GM19099 (cell line): ENCODE data around the gene VSIG10L.
A peak's percentile ranks its signal among the peaks of the same experiment; 100 is the strongest.

Experiments
- POLR2A ChIP-seq: IDR thresholded peaks from 3 replicates; pipeline ENCODE4 v1.6.1; 2011; ENCODE audit warnings: low read depth; ENCODE audit not compliant: insufficient read length; ENCODE audit errors: extremely low read depth

The VSIG10L gene

DNA sequence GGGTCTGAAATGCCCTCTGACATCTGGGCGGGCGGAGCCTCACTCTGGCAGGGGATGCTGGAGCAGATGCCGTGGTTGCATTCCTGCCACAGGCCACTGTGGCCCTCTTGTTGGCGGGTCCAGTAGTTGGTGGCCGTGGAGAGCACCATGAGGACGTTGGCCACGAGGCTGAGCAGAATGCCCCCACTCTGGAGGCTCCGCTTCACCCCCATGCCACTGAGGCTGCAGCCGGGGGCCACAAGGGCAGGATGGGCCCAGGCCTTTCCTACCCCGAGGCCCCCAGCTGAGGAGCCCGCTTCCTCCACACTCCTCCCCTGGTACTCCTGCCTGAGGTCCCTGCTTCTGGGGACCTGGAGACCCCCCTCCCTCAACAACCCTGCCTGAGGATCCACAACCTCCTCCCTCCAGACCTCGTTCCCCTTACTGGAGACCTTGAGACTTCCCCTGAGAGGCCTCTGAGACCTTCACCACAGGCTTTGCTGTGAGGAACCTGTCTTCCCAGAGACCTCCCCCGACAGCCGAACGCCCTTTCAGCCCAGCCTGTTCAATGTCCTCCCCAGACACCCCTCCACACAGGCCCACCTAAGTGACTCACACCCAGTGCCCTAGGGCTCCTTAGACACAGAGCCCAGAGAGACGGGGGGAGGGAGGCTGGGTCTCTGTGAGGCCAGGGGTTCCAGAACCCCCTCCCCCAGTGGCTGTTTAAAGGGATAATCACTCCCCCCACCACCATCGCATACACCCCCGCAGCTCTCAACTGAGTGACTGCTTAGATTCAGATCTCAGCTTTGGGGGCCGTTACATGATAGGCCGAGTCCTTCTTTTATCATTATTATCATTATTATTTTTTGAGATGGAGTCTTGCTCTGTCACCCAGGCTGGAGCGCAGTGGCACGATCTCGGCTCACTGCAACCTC, 26.7 kb upstream of the VSIG10L start, which contains the start of gene CLDND2:
TSS of gene CLDND2 (minus strand) at position 638 of the 917 bp plus-strand sequence. CDS start at position 212, 426 bp downstream.
- TF ChIP-seq POLR2A = no peak

DNA sequence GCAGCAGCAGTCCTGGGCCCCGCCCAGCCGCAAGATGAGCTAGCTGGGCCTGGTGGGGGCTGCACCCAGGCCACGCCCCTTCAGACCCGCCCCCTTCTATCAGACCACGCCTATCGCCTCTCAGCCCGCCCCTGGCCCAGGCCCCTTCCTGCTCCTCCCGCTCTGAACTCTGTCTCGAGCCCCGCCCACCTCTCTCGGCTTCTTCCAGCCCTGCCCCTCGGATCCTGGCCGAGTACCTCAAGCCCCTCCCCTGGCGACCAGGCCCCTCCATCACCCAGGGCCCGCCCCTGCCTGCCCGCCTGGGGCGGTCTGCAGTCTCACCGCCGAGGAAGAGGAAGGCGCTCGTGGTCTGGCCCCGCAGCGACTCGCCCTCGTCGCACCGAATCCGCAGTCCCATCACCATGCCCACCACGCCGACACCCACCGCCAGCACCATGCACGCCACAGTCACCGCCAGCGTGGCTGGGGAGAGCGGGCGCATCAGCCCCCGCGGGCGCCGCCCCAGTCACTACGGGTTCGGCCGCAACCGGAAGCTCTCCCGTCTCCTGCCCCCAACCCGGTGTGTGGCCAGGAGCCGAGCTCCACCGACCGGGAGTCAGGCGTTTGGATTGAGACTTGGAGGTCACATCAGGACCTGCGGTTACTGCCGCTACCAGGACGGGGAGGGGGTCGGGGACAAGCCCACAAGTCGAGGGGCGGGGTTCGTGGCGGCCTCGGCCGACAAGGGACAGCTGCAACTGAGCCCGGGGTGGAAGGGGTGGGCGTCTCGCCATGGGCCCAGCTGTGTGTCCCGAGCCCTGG, 25.8 kb upstream of the VSIG10L start:
- peak; percentile 57 for TF ChIP-seq POLR2A

DNA sequence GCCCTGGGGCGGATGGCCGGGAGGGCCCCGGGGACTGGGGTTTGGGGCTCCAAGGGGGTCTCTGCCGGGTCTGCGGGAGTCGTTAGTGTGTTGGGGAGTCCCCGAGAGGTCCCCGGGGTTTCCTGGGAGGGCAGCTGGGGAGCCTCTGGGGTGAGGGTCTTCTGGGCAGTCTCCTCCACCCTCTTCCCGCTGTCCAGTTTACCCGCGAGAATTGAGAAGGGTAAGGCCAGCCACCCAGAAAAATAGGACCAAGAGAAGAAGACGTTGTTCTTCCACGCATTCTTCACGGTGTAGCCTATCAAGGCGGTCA, 25.3 kb upstream of the VSIG10L start:
- no peak for TF ChIP-seq POLR2A

DNA sequence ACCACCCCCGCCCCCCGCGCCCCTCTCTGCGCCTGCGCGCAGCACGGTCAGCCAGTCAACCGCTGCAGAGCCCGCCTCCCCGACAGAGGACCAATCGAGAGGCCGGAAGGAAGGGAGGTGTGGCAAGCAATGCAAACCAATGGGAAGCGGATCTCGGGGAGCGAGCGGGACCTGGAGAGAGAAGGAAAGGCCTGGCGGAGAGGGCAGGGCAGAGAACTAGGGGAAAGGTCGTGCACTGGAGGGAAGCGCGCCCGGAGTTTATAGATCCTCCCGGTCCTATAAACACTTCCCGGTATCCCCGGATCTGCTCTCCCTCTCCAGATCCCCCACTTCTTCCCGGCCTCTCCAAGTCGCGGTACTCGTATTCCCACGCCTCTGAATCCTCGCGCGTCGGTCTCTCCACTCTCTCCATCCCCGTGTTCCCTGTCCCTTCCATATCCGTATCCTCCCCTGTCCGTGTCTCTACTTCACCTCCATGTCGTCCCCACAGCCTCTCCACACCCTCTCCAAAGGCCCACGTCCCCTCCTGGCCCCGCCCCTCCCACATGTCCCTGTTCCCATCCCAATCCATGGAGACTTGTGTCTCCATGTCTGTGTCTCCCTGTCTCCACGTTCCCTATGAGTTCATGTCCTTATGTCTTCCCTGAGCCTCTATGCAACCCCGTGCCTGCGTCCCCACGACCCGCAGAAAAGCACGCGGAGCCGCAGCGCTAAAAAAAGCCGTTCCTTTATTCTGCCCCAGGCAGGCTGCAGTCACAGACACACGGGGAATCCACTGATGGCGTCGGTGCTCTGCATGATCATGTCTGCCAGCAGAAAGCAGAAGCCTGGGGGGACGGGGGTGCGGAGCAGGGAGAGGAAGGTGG, 24.7 kb upstream of the VSIG10L start:
- TF ChIP-seq POLR2A = peak; percentile 62

DNA sequence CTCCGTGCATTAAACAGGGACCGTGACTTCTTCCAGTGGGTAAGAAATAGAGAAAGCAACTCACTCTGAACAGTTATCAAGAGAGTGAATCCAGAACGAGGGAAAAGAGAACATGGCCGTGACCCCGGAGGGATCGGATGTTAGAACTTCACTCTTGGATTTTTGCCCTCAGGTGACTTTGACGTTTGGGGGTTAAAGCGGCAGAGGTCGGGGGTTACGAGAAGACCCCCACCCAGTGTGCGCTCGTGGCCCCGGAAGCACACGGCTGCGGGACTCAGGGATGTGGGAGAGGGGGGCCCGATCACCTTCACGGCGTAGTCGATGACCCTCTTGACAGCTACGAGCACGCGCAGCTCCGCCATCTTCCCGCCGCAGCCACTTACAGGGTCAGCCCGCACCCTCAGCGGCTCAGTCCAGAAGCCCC, 24.0 kb upstream of the VSIG10L start, which contains the start of gene ETFB:
TSS of gene ETFB (minus strand) at position 424 of the 424 bp plus-strand sequence. CDS start at position 362, 62 bp downstream.
- peak; percentile 72 for TF ChIP-seq POLR2A

DNA sequence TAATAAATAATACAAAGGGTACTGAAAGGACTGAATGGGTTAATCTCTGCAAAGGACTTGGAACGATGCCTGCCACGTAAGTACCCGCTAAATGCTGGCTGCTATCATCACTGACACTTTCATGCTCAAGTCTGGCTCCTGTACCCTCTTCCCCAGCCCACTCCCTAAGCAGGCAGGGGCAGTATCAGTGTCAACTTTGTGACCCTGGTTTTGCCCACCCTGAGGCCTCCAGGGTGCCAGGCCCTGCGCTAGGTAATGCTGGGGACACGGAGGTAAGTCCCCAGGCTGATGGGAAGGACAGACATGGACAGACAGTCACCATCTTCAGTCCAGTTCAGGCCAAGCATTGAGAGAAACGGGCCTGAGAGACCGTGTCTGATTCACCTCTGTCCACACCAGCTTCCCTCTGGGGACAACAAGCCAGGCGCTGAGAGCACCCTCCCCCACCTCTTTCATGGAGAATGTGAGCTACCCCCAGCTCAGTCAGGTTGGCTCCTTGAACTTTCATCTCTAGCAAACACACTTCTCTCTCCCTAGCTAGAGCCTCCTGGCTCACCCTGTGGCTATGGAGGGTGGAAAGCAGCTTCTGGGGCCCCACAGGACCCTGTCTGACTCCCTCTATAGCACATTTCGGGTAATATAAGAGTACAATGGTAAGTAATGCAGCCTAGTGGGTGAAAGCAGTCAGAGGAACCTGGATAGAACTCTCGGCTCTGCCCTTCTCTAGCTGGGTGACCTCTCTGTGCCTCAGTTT, 23.4 kb upstream of the VSIG10L start:
- no peak for TF ChIP-seq POLR2A

DNA sequence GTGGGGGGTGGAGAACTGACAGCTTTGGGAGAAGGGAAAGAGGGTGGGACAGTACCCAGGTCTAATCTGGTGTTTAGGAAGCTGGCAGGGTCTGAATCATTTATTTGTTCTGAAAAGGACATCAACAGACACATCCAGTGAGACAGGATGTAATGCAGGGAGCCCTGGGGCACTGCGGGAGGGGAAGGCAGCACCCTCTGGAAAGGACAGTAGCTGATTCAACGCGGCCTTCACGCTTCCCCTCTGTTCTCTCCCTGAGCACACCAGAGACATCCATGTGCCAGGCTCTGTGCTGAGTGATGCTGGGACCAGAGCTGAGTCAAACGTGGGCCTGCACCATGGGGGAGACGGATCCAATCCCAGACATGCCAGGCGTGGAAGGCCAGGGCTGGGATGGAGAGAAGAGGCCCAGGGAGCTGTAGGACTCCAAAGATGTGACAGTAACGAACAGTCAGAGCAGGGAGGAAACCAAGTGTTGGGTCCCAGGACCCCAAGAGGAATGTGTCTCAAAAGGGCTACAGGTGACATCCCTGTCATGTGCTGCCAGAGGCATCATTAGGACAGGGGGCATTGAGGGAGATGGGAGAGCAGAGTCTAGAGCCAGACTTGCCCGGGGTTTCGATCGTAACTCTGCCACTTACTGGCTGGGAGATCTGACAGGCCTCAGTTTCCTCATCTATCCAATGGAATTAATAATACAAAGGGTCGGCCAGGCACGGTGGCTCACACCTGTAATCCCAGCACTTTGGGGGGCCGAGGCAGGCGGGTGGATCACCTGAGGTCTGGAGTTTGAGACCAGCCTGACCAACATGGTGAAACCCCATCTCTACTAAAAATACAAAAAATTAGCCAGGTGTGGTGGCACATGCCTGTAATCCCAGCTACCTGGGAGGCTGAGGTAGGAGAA, 22.5 kb upstream of the VSIG10L start:
- TF ChIP-seq POLR2A = no peak

DNA sequence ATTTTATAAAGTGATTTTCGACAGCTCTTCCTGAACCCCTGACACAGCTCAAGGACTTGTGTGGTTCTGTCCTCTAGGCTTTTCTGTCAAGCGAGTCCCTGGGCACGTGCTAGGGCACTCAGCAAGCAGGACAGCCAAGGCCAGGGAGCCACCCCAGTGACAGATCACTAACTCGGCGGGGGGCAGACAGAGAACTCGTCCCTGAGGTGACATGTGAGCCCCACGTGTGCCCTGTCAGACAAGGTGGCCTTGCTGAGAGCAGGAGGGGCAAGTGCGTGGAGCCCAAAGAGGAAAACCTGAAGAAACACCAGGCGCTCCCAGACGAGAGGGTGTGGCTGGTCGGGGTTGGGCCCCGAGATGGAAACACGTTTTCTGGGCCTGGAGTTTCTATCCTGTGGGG, 19.3 kb upstream of the VSIG10L start:
- no peak for TF ChIP-seq POLR2A

DNA sequence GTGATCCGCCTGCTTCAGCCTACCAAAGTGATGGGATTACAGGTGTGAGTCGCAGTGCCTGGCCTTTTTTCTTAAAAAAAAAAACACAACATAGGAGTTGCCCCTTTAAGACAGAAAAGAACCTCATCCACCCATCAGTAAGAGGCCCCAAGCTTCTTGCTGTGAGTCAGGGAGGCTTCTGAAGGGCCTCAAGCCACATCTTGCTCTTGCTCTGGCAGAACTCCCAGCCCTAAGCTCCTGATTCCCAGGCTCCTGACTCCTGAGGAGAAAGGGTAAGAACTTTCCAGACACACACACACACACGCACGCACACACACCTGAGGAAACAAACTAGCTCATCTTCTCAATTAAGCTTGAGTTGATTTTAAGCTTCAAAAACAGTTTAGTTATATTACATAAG, 17.4 kb upstream of the VSIG10L start:
- no peak for TF ChIP-seq POLR2A

DNA sequence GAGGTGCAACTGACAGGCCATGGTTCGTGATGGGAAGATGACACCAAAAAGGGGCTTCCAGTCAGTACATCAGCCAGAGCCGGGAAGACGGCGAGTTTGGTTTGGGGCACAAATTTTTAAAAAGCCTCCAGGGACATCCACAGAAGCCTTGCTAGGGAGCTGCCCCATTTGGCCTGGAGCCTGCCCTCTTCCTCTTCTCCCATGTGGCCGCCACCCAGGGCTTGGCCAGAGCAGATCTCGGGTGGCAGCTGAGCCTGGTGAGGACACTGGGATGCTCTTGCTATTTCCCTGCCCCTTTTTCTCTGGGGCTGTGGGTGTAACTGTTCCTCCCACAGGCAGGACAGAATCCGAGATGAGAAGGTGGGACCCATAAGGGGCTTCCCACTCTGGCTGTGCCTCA, 16.0 kb upstream of the VSIG10L start:
- no peak for TF ChIP-seq POLR2A

DNA sequence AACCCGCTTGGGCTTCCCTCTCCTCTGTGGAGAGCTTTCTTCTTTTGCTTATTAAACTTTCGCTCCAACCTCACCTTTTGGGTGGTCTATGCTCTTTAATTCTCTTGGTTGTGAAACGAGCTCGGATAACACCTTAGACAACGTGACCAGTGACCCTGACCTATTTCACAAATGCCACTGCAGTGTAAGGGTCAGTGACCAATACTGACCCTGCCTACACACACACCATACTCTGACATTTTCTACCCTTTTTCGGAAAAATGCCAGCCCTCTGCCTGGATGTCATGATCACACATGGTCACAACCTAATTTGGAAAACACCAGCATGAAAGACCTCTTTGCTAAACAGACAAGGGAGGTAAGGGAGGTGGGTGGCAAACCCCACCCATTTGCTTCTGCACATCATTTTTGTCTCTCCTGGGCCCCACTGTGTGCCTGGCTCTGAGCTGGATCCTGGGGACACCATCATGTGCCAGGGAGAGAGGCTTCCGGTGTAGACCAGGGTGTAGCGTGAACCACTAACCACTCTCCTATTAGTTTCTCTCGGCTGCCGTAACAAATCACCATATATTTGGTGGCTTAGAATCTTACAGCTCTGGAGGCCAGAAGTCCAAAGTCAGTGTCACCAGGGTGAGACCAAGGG, 14.3 kb upstream of the VSIG10L start:
- TF ChIP-seq POLR2A = no peak

DNA sequence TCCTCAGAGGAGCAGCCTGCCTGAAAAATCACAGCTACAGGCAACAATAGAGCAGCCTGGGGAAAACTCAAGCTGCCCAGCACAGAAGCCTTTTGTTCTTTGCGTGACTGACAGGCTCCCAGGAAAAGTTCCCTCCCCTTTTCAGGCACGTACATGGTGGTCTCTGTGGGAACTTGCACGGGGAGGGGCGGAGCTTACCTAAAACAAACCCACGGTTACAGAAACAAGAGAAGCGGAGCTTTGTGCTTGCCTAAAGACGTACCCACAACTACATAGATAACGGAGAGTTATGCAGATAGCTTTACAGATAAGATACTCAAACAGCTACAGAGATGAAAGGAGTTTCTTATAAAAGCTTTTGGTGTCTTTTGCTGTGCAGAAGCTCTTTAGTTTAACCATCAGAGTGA, 12.8 kb upstream of the VSIG10L start:
- no peak for TF ChIP-seq POLR2A
